ENCODE measurements around the gene FCGR2B.

DNA sequence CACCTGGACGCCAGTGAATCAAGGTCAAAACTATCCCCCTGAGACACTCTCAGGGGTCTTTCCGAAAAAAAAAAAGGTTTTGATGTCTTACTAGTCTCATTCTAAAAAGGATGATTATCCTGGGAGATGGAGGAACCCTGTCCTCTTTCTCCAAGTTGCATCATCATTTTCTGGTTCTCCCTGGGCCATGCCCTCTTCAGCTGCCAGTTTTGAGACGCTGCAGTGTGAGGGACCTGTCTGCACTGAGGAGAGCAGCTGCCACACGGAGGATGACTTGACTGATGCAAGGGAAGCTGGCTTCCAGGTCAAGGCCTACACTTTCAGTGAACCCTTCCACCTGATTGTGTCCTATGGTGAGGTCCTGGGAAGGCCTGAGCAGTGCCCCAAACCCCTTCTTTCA, 47.6 kb downstream of the FCGR2B start:
- TF ChIP-seq CTCF (IDR thresholded peaks at IDR 0.05) (no peak), POLR2AphosphoS5 (IDR thresholded peaks at IDR 0.05; ENCODE audit: low read depth, low read length) (no peak), REST (IDR thresholded peaks at IDR 0.05; ENCODE audit: insufficient read depth in 1 of 2, low read depth in 2 of 2, low read length in 1 of 2) (no peak), TCF7L2 (IDR thresholded peaks at IDR 0.05; ENCODE audit: low read depth, low read length) (no peak), SIN3A (IDR thresholded peaks at IDR 0.05; ENCODE audit: borderline replicate concordance, insufficient read depth, low read depth, low read length) (no peak)
